GM20431 (cell line): ENCODE results near the gene PURA.

Experiments
- in situ Hi-C: fragments of 300-500 bp; cut with MseI, MboI; formaldehyde crosslinking; loops from one replicate; pipeline ENCODE4 v1.15.0; 2020; ENCODE audit warnings: low sequenced_read_pairs; ENCODE audit not compliant: unreplicated experiment

PURA gene

GRCh38 chr5:140109018-140109758 lies 4.7 kb upstream of the PURA start:
- in situ Hi-C loops: no loop called here

GRCh38 chr5:140109759-140110645 lies 3.9 kb upstream of the PURA start:
- in situ Hi-C loops: no loop called here

GRCh38 chr5:140110646-140110957 lies 3.3 kb upstream of the PURA start:
- in situ Hi-C loops: no loop called here

GRCh38 chr5:140111011-140111858 lies 2.7 kb upstream of the PURA start:
- in situ Hi-C loops: no loop called here

GRCh38 chr5:140111859-140112551 lies 1.9 kb upstream of the PURA start:
- in situ Hi-C loops: no loop called here

GRCh38 chr5:140112685-140113179 lies 1.2 kb upstream of the PURA start:
- in situ Hi-C loops: no loop called here

GRCh38 chr5:140113180-140113698 lies 670 bp upstream of the PURA start:
- in situ Hi-C loops: no loop called here

- in situ Hi-C loops: no loop called here
These were observed 654 bp downstream of the PURA start for GRCh38 chr5:140114341-140115185.

GRCh38 chr5:140115186-140115500 lies 1.2 kb downstream of the PURA start:
- in situ Hi-C loops: no loop called here

GRCh38 chr5:140116716-140117115 lies 2.8 kb downstream of the PURA start:
- in situ Hi-C loops: no loop called here

- in situ Hi-C loops: no loop called here
These were observed 3.6 kb downstream of the PURA start for GRCh38 chr5:140117523-140117922.

- in situ Hi-C loops: no loop called here
These were observed 4.5 kb downstream of the PURA start for GRCh38 chr5:140118302-140118936.

- in situ Hi-C loops: no loop called here
These were observed 11.7 kb downstream of the PURA start, which contains the start of gene IGIP for GRCh38 chr5:140125637-140126036. Gene IGIP (plus strand): TSS chr5:140125937. CDS start chr5:140128477, 2,540 bp downstream.

GRCh38 chr5:140126315-140127012 lies 12.6 kb downstream of the PURA start:
- in situ Hi-C loops: no loop called here

- in situ Hi-C loops: no loop called here
These were observed 14.5 kb downstream of the PURA start for GRCh38 chr5:140128376-140128775.

GRCh38 chr5:140130949-140131733 lies 17.2 kb downstream of the PURA start:
- in situ Hi-C loops: no loop called here

GRCh38 chr5:140131967-140132409 lies 18.1 kb downstream of the PURA start:
- in situ Hi-C loops: no loop called here
